Caco-2 (cell line): ENCODE results near the gene ENOX1. TPM values are rescaled to one million over a fixed set of nuclear protein-coding genes. Genes with fewer than 3 reads are reported as not detected.

Experiments
- BruUV-seq: library from RNA; stranded (reverse); fragments of 400-500 nt; replicated peaks from 2 replicates; lab custom pipeline; 2021; lab: Mats Ljungman, UMichigan
- CTCF ChIA-PET: fragments of 300-600 bp; sonication (Branson Sonifier 250); formaldehyde crosslinking; loops from one replicate; lab custom pipeline; 2022; ENCODE audit warnings: antibody characterized with exemption; lab: Charles Lee
- POLR2A ChIA-PET: fragments of 300-600 bp; sonication (Branson Sonifier 250); formaldehyde crosslinking; loops from one replicate; lab custom pipeline; 2022; ENCODE audit warnings: antibody characterized with exemption; lab: Charles Lee
- DNase-seq, 2 experiments: peaks; one replicate each; pipeline versions ENCODE4 v3.0.0 to v3.0.0-alpha.2; 2020 to 2022
- H3K27me3 ChIP-seq: replicated peaks from 2 replicates; pipeline ENCODE4 v1.6.0; 2011; ENCODE audit warnings: low read length; ENCODE audit not compliant: control insufficient read depth, insufficient read depth
- H3K36me3 ChIP-seq: 2 replicates; pipeline ENCODE4 v1.5.1; 2011; ENCODE audit warnings: low read length; ENCODE audit not compliant: control insufficient read depth, insufficient read depth
- H3K4me1 ChIP-seq: fragments of 250-450 bp; sonication (Bioruptor Pico); 2 replicates; pipeline ENCODE4 v1.5.1; 2020; ENCODE audit warnings: mild to moderate bottlenecking
- H3K4me3 ChIP-seq: 2 replicates; pipeline ENCODE4 v1.5.1; 2011; ENCODE audit warnings: low read depth, mild to moderate bottlenecking, control low read depth, low read length
- H3K9me3 ChIP-seq: fragments of 250-450 bp; sonication (Bioruptor Pico); 2 replicates; pipeline ENCODE4 v1.5.1; 2020; ENCODE audit warnings: mild to moderate bottlenecking, moderate library complexity
- H3K27ac Mint-ChIP-seq: one replicate; pipeline ENCODE4 v1.8.0; 2022; ENCODE audit warnings: mixed read lengths; ENCODE audit not compliant: unreplicated experiment
- H3K27me3 Mint-ChIP-seq: one replicate; pipeline ENCODE4 v1.8.0; 2022; ENCODE audit warnings: mixed read lengths; ENCODE audit not compliant: insufficient read depth, unreplicated experiment
- H3K36me3 Mint-ChIP-seq: one replicate; pipeline ENCODE4 v1.8.0; 2022; ENCODE audit warnings: mild to moderate bottlenecking, mixed read lengths; ENCODE audit not compliant: insufficient read depth, unreplicated experiment
- H3K4me1 Mint-ChIP-seq: one replicate; pipeline ENCODE4 v1.8.0; 2022; ENCODE audit warnings: low read depth, mixed read lengths; ENCODE audit not compliant: unreplicated experiment
- H3K4me3 Mint-ChIP-seq: one replicate; pipeline ENCODE4 v1.8.0; 2022; ENCODE audit warnings: mild to moderate bottlenecking, moderate library complexity, mixed read lengths; ENCODE audit not compliant: unreplicated experiment
- H3K9me3 Mint-ChIP-seq: one replicate; pipeline ENCODE4 v1.8.0; 2022; ENCODE audit warnings: mixed read lengths; ENCODE audit not compliant: unreplicated experiment
- intact Hi-C: fragments of 100-400 bp; cut with micrococcal nuclease; formaldehyde crosslinking; loops from one replicate; pipeline ENCODE4 v1.10.0; 2022; ENCODE audit not compliant: unreplicated experiment
- total RNA-seq: library from RNA; stranded (reverse); gene quantifications from 2 replicates; pipeline ENCODE4 v1.2.3, GENCODE V29; 2022
- TF ChIP-seq, protein P1 (sequence below), 2 experiments: fragments of 200-600 bp in 1 of 2; IDR thresholded peaks; 1 replicate in 1 of 2; 2 replicates in 1 of 2; pipeline versions ENCODE4 v1.5.1 to v1.8.0; 2011 to 2022; ENCODE audit warnings: antibody characterized with exemption in 1 of 2, control low read depth in 1 of 2, inconsistent platforms in 1 of 2, low read depth in 1 of 2, low read length in 1 of 2, mild to moderate bottlenecking in 1 of 2, moderate library complexity in 1 of 2; ENCODE audit not compliant: insufficient read depth in 1 of 2, severe bottlenecking in 1 of 2, unreplicated experiment in 1 of 2

The ENOX1 gene
- total RNA-seq, 1 experiment from 2014 or later = 9.1 TPM

DNA sequence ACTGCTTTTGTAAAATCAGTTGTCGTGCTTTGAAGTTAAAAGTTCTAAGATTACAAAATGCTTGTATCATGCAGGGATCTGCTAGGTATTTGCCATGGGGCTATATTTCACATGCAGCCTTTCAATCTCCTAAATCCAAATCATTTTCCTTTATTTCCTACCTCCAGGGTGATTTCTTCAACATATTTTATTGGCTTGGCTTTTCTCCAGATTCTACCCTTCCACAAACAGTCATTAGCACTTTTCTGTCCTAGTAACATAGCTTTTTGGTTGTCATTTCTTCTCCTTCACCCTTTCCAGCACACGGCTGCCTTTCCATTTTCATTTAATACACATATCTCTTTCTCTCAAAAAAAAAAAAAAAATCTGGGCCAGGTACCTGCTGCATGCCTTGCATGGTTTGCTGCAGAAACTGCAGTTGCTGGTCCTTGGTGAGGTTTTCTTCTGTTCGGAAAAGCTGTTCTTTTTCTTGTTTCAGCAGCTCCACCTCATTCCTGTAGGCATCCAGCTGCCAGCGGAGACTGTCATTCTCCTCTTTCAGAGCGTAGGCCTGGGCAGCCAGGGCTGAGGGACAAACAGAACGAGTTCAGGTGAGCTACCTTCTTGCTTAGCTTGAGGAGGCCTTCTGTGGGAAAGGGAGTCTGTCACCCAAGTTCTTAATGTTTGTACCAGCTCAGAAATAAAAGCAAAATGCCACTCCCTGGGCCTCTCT is 488.6 kb downstream of the ENOX1 start:
- Mint-ChIP-seq H3K27ac (no peak overlapping the region), H3K36me3 (no peaks in the 10 kb centered on the region), H3K9me3 (no peaks in the 10 kb centered on the region), H3K4me1 (peaks cover 12% of the 10 kb centered on the region), H3K4me3 (no peak overlapping the region), H3K27me3 (no peaks in the 10 kb centered on the region)
- H3K27me3 ChIP-seq = no peaks in the 10 kb centered on the region
- no TSS peak for BruUV-seq
- no peak overlapping the region for H3K4me3 ChIP-seq
- H3K9me3 ChIP-seq = no peaks in the 10 kb centered on the region
- TF ChIP-seq, protein P1, sequence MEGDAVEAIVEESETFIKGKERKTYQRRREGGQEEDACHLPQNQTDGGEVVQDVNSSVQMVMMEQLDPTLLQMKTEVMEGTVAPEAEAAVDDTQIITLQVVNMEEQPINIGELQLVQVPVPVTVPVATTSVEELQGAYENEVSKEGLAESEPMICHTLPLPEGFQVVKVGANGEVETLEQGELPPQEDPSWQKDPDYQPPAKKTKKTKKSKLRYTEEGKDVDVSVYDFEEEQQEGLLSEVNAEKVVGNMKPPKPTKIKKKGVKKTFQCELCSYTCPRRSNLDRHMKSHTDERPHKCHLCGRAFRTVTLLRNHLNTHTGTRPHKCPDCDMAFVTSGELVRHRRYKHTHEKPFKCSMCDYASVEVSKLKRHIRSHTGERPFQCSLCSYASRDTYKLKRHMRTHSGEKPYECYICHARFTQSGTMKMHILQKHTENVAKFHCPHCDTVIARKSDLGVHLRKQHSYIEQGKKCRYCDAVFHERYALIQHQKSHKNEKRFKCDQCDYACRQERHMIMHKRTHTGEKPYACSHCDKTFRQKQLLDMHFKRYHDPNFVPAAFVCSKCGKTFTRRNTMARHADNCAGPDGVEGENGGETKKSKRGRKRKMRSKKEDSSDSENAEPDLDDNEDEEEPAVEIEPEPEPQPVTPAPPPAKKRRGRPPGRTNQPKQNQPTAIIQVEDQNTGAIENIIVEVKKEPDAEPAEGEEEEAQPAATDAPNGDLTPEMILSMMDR (IDR thresholded peaks at IDR 0.05; ENCODE audit: insufficient read depth in 1 of 2, low read depth in 1 of 2, low read length in 1 of 2, severe bottlenecking in 1 of 2, unreplicated experiment in 1 of 2) = no peak
- no peaks in the 10 kb centered on the region for H3K4me1 ChIP-seq
- intact Hi-C loops = no loop called here
- H3K36me3 ChIP-seq = no peaks in the 10 kb centered on the region
- CTCF ChIA-PET = no interaction called here
- POLR2A ChIA-PET = no interaction called here
- DNase-seq = no peak

DNA sequence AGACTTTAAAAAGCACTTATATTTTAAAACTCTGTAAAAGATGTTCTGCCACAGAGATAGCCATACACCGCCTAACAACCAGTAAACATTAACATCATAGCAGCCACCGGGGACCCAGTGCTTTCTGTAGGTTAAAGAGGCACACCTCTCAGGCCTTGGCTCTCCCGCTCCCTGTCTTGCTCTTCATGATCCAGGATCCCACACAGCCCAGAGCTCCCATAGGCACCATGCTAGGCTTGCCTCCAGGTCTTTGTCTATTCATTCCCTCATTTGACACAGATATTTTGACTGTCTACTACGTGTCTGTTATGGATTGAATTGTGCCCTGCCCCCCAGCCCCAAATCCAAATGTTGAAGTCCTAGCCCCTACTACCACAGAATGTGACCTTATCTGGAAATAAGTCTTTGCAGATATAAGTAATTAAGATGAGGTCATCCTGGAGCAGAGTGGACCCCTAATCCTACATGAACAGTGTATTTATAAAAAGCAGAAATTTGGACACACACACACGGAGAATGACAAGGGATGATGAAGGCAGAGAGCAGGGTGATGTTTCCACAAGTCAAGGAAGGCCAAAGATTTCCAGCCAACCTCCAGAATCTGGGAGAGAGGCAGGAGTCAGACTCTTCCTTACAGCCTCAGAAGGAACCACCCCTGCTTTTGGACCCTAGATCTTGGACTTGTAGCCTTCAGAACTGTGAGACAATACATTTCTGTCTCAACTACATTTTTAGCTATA is 490.8 kb downstream of the ENOX1 start:
- POLR2A ChIA-PET = no interaction called here
- Mint-ChIP-seq H3K36me3 (no peaks in the 10 kb centered on the region), H3K4me1 (peaks cover 12% of the 10 kb centered on the region)

DNA sequence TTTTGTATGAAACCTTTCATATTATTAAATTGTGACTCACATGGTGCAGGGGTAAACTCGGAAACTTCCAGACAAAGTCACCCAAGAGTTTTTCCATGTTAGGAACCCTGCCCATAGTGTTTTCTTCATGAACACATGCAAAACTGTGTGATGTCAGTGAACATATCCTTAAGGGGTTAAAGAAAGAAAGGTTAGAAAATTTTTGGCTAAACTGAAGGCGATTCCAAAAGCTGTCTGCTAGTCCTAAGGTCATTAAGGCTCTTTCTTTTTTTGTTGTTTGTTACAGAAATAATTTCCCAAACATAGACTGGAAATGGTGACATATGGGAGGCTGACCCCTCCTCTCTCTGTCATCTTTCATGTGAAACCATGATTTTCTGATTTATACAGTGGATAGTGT is 491.5 kb downstream of the ENOX1 start:
- no peaks in the 10 kb centered on the region for H3K9me3 ChIP-seq
- H3K27ac Mint-ChIP-seq = no peak overlapping the region
- no peak overlapping the region for H3K4me3 ChIP-seq
- peaks cover 12% of the 10 kb centered on the region for H3K4me1 Mint-ChIP-seq
- no TSS peak for BruUV-seq
- H3K4me1 ChIP-seq = no peaks in the 10 kb centered on the region
- ChIA-PET CTCF (interaction anchor here (0.6 kb wide), 2 partner anchors 491 to 1140 kb away, joined by 5 read pairs; partner anchors contain the start of gene ENOX1), POLR2A (interaction anchor here (0.6 kb wide), 1 partner anchor 292 kb away, joined by 6 read pairs; no protein-coding TSS in a partner anchor)
- DNase-seq = no peak
- H3K36me3 ChIP-seq = no peaks in the 10 kb centered on the region
- H3K36me3 Mint-ChIP-seq = no peaks in the 10 kb centered on the region
- no peaks in the 10 kb centered on the region for H3K9me3 Mint-ChIP-seq
- TF ChIP-seq, protein P1 (IDR thresholded peaks at IDR 0.05; ENCODE audit: insufficient read depth in 1 of 2, low read depth in 1 of 2, low read length in 1 of 2, severe bottlenecking in 1 of 2, unreplicated experiment in 1 of 2) = no peak
- no peak overlapping the region for H3K4me3 Mint-ChIP-seq
- H3K27me3 Mint-ChIP-seq = no peaks in the 10 kb centered on the region
- intact Hi-C loops = no loop called here
- no peaks in the 10 kb centered on the region for H3K27me3 ChIP-seq

More for the DNA sequence above, 490.8 kb downstream of the ENOX1 start:
- Mint-ChIP-seq H3K9me3 (no peaks in the 10 kb centered on the region), H3K4me3 (no peak overlapping the region), H3K27ac (no peak overlapping the region), H3K27me3 (no peaks in the 10 kb centered on the region)
- DNase-seq = no peak
- Histone ChIP-seq H3K36me3 (no peaks in the 10 kb centered on the region), H3K9me3 (no peaks in the 10 kb centered on the region), H3K27me3 (no peaks in the 10 kb centered on the region), H3K4me1 (no peaks in the 10 kb centered on the region), H3K4me3 (no peak overlapping the region)
- CTCF ChIA-PET = interaction anchor here (0.6 kb wide), 1 partner anchor 1139 kb away, joined by 5 read pairs; no protein-coding TSS in a partner anchor
- intact Hi-C loops = no loop called here
- TF ChIP-seq, protein P1 (IDR thresholded peaks at IDR 0.05; ENCODE audit: insufficient read depth in 1 of 2, low read depth in 1 of 2, low read length in 1 of 2, severe bottlenecking in 1 of 2, unreplicated experiment in 1 of 2) = no peak
- BruUV-seq = no TSS peak
